Keratinocyte (primary cell): ENCODE measurements around the gene LONP1. TPM values are rescaled to one million over a fixed set of nuclear protein-coding genes. Genes with fewer than 3 reads are reported as not detected.

Experiments used
- DNase-seq: peaks from one replicate; pipeline ENCODE4 v3.0.0-alpha.2; 2011; ENCODE audit warnings: low read depth, missing footprints, low spot score
- FAIRE-seq: peaks from 2 replicates; lab custom pipeline; 2011; peaks lifted over from hg19 to GRCh38; lab: Jason Lieb, UNC
- H2AFZ ChIP-seq: 2 replicates; pipeline ENCODE4 v1.6.0; 2012; ENCODE audit warnings: low read length, control low read depth, inconsistent platforms; ENCODE audit not compliant: control insufficient read depth
- H3K27ac ChIP-seq: 2 replicates; pipeline ENCODE4 v1.5.1; 2011; ENCODE audit warnings: low read length; ENCODE audit not compliant: control insufficient read depth, insufficient read depth
- H3K27me3 ChIP-seq: 3 replicates; pipeline ENCODE4 v1.6.0; 2011; ENCODE audit warnings: low read length; ENCODE audit not compliant: control insufficient read depth, insufficient read depth; ENCODE audit errors: extremely low read depth
- H3K36me3 ChIP-seq, 2 experiments: 2 replicates in 1 of 2; 3 replicates in 1 of 2; pipeline ENCODE4 v1.5.1; 2011; ENCODE audit warnings: low read length in 2 of 2, mild to moderate bottlenecking in 1 of 2; ENCODE audit not compliant: control insufficient read depth in 2 of 2, insufficient read depth in 2 of 2; ENCODE audit errors: extremely low read depth in 1 of 2
- H3K4me1 ChIP-seq: 3 replicates; pipeline ENCODE4 v1.5.1; 2011; ENCODE audit warnings: low read length; ENCODE audit not compliant: control insufficient read depth, insufficient read depth; ENCODE audit errors: extremely low read depth
- H3K4me2 ChIP-seq: 3 replicates; pipeline ENCODE4 v1.6.0; 2011; ENCODE audit warnings: low read depth, low read length; ENCODE audit not compliant: control insufficient read depth, insufficient read depth; ENCODE audit errors: extremely low read depth
- H3K4me3 ChIP-seq, 3 experiments: fragments of 200-600 bp in 1 of 3; sonication (generic) in 1 of 3; 2 replicates in 2 of 3; 3 replicates in 1 of 3; pipeline ENCODE4 v1.5.1; 2011 to 2016; ENCODE audit warnings: low read length in 3 of 3, mild to moderate bottlenecking in 3 of 3, control low read depth in 2 of 3, inconsistent platforms in 1 of 3, low read depth in 1 of 3, mixed read lengths in 1 of 3, mixed run types in 1 of 3, moderate library complexity in 1 of 3; ENCODE audit not compliant: control insufficient read depth in 2 of 3, insufficient read depth in 2 of 3; ENCODE audit errors: extremely low read depth in 1 of 3
- H3K79me2 ChIP-seq: 2 replicates; pipeline ENCODE4 v1.6.0; 2012; ENCODE audit warnings: low read length; ENCODE audit not compliant: control insufficient read depth, insufficient read depth
- H3K9ac ChIP-seq: 3 replicates; pipeline ENCODE4 v1.6.0; 2011; ENCODE audit warnings: low read length; ENCODE audit not compliant: control insufficient read depth, insufficient read depth; ENCODE audit errors: extremely low read depth
- H3K9me1 ChIP-seq: 3 replicates; pipeline ENCODE4 v1.6.0; 2011; ENCODE audit warnings: low read length; ENCODE audit not compliant: control insufficient read depth, insufficient read depth; ENCODE audit errors: extremely low read depth
- H3K9me3 ChIP-seq: 2 replicates; pipeline ENCODE4 v1.5.1; 2012; ENCODE audit warnings: low read depth, low read length; ENCODE audit not compliant: control insufficient read depth
- H4K20me1 ChIP-seq: 3 replicates; pipeline ENCODE4 v1.6.0; 2011; ENCODE audit warnings: low read length; ENCODE audit not compliant: control insufficient read depth, insufficient read depth; ENCODE audit errors: extremely low read depth
- CTCF ChIP-seq, 3 experiments: IDR thresholded peaks in 1 of 3; conservative IDR thresholded peaks in 1 of 3; optimal IDR thresholded peaks in 1 of 3; 2 replicates in 2 of 3; 3 replicates in 1 of 3; pipeline versions ENCODE3 to v1.5.1; 2011; ENCODE audit warnings: low read length in 3 of 3, mild to moderate bottlenecking in 3 of 3, moderate library complexity in 2 of 3, control low read depth in 1 of 3, inconsistent platforms in 1 of 3; ENCODE audit not compliant: insufficient read depth in 2 of 3; ENCODE audit errors: extremely low read depth in 1 of 3
- EZH2 ChIP-seq: IDR thresholded peaks from one replicate; pipeline ENCODE4 v1.6.1; 2012; ENCODE audit warnings: inconsistent platforms, mild to moderate bottlenecking, low read length, moderate library complexity
- dilution Hi-C: fragments of 300-500 bp; cut with MboI; formaldehyde crosslinking; loops from one replicate; pipeline ENCODE4 v1.7.0; 2020; ENCODE audit warnings: low sequenced_read_pairs; ENCODE audit not compliant: extremely low pct_ligation_motif_present
- polyA plus RNA-seq, 5 experiments: library from polyadenylated mRNA; depleted of rRNA in 3 of 5; stranded (reverse) in 3 of 5; stranded (forward) in 1 of 5; unstranded in 1 of 5; fragments of >200 nt; gene quantifications; 1 replicate in 1 of 5; 2 replicates in 3 of 5; 3 replicates in 1 of 5; pipeline versions ENCODE4 v1.2.1 to v1.2.3, GENCODE V29; 2011 to 2012; ENCODE audit warnings: missing spikeins in 2 of 5, low read depth in 1 of 5, low replicate concordance in 1 of 5

The LONP1 gene
- polyA plus RNA-seq, 1 donor (not counting 4 experiments of a cell fraction or from before 2014, with no cell fraction given) = 24.2 TPM

GRCh38 chr19:5667751-5668271 lies 52.1 kb downstream of the LONP1 start:
- H3K9me3 ChIP-seq = no peaks in the 10 kb centered on the region
- H3K27ac ChIP-seq = no peak overlapping the region
- H3K27me3 ChIP-seq = no peaks in the 10 kb centered on the region
- H3K9me1 ChIP-seq = no peaks in the 10 kb centered on the region
- DNase-seq = no peak
- H3K36me3 ChIP-seq = peaks cover 44 to 49% of the 10 kb centered on the region in 2 experiments
- no peak for TF ChIP-seq EZH2
- no peak for TF ChIP-seq CTCF (optimal IDR thresholded peaks at IDR 0.05 in 1 of 3, IDR thresholded peaks at IDR 0.05 in 1 of 3, conservative IDR thresholded peaks at IDR 0.05 in 1 of 3; ENCODE audit: extremely low read depth in 1 of 3, insufficient read depth in 2 of 3, low read length in 3 of 3)
- no peak overlapping the region for H3K9ac ChIP-seq
- no peak overlapping the region for H3K4me2 ChIP-seq
- H4K20me1 ChIP-seq = no peaks in the 10 kb centered on the region
- H3K79me2 ChIP-seq = no peaks in the 10 kb centered on the region
- no peak overlapping the region for H3K4me3 ChIP-seq
- FAIRE-seq = no peak
- dilution Hi-C loops = no loop called here
- no peaks in the 10 kb centered on the region for H3K4me1 ChIP-seq
- no peak overlapping the region for H2AFZ ChIP-seq

- Histone ChIP-seq H3K9me1 (no peaks in the 10 kb centered on the region), H3K4me3 (no peak overlapping the region), H3K9ac (no peak overlapping the region), H3K36me3 (peaks cover 44 to 49% of the 10 kb centered on the region in 2 experiments), H4K20me1 (no peaks in the 10 kb centered on the region), H2AFZ (no peak overlapping the region), H3K27me3 (no peaks in the 10 kb centered on the region), H3K9me3 (no peaks in the 10 kb centered on the region), H3K4me2 (no peak overlapping the region), H3K4me1 (no peaks in the 10 kb centered on the region), H3K79me2 (no peaks in the 10 kb centered on the region), H3K27ac (no peak overlapping the region)
- dilution Hi-C loops = no loop called here
- FAIRE-seq (no peak), DNase-seq (no peak)
- TF ChIP-seq EZH2 (no peak), CTCF (optimal IDR thresholded peaks at IDR 0.05 in 1 of 3, IDR thresholded peaks at IDR 0.05 in 1 of 3, conservative IDR thresholded peaks at IDR 0.05 in 1 of 3; ENCODE audit: extremely low read depth in 1 of 3, insufficient read depth in 2 of 3, low read length in 3 of 3) (no peak)
These were observed 52.9 kb downstream of the LONP1 start for GRCh38 chr19:5666921-5667610.
